GM19193 (cell line): ENCODE measurements around the gene SPINT3.

Experiments
- POLR2A ChIP-seq: IDR thresholded peaks from 4 replicates; pipeline ENCODE4 v1.6.1; 2011; ENCODE audit not compliant: insufficient read depth, insufficient read length; ENCODE audit errors: extremely low read depth

The SPINT3 gene, protein sequence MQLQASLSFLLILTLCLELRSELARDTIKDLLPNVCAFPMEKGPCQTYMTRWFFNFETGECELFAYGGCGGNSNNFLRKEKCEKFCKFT

DNA sequence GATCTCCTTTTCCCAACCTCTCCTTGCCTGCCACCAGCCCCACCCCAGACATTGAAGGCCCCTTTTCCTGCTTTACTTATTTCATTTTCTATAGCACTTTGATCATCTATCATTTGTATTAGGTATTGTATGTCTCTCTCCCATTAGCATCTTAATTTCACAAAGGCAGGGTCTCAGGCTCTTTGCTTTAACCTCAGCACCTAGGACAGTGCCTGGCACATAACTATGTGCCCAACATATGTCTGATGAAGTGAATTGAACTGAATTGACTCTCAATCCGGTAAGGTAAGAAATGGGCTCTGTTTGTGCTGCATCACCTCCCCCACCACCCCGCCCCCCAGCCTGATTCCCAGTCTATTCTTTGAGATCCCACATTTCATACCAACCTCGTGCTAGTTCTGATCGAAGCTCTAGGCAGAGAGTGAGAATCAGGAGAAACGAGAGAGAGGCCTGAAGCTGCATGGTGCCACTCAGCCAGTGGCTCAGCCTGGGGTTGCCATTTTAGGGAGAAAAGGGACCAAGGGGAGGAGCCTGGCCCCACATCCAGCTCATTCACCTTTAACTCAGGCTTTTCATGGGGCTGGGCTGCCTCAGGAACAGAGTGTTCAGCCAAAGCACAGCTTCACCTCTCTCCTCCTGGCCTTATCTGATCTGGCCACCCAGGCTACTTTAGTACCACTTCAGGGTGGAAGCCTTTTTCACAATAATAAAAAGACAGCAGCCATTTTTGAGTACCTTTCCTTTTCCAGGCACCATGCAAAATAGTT, at the start of gene SPINT3:
TSS of gene SPINT3 (minus strand) at position 476 of the 767 bp plus-strand sequence. CDS start at position 462, 14 bp downstream.
- no peak for TF ChIP-seq POLR2A

DNA sequence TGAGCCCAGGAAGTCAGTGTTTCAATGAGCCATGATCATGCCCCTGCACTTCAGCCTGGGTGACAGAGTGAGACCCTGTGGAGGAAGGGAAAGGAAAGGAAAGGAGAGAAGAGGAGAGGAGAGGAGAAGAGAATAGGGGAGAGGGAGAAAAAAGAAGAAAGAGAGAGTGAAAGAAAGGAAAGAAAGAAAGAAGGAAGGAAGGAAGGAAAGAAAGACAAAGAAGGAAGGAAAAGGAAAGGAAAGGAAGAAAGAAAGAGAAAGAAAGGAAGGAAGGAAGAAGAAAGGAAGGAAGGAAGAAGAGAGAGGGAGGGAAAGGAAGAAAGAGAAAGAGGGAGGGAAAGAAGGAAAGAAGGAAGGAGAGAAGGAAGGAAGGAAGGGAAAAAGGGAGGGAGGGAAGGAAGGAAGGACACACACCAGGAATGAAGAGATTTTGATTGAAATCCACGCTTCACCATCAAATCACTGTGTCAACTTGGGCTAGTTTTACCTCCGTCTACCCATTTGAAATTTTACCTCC, 49.4 kb upstream of the SPINT3 start:
- TF ChIP-seq POLR2A = no peak

DNA sequence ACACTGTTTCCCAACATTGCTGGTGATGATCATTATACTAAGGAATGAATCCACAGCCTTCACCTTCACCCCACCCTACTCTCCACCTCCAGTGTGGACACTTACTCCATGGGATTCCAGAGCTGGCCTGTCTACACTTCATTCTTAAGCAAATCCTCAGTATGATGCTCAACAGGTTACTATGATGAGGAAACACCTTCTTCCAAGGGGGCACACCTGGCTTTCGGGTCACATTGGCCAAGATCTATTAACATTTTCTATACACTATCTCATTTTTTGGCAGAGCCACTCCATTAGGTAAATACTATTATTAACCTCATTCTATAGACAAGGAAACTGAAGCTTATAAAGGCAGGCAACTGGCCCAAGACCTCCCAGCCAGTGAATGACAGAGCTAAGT, 39.8 kb upstream of the SPINT3 start:
- no peak for TF ChIP-seq POLR2A

DNA sequence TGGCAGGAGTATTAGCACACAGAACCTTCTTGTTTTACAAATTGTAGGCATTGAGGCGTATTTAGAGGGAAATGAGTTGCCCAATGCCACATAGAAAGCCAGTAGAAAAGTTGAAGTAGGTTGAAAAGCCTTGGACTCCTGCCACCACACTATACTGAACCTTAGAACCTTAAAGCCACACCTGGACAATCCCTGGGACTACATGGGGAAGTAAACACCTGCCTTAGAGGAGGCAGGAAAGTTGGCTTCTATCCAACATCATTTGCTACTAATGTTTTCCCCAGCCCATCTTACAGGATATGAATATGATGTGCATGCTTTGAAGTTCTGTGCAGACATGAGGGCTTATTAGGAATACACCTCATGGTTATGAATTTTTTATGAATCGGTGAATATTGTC, 37.0 kb upstream of the SPINT3 start:
- TF ChIP-seq POLR2A = no peak

DNA sequence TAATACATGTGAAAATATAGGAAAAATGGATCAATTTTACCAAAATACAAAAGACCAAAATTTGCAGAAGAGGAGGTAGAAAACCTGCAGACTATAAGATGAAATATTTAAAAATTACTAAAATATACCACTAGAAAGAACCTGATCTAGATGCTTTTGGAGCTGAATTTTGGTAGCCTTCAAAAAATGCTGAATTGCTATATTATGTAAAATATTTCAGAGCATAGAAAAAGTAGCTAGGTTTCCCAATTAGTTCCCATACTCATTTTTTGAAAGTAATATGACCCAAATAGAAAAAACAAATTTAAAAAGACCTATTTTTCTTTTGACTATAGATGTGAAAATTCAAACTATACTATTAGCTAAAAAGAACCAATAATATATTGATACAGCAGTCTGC, 35.3 kb upstream of the SPINT3 start:
- no peak for TF ChIP-seq POLR2A

DNA sequence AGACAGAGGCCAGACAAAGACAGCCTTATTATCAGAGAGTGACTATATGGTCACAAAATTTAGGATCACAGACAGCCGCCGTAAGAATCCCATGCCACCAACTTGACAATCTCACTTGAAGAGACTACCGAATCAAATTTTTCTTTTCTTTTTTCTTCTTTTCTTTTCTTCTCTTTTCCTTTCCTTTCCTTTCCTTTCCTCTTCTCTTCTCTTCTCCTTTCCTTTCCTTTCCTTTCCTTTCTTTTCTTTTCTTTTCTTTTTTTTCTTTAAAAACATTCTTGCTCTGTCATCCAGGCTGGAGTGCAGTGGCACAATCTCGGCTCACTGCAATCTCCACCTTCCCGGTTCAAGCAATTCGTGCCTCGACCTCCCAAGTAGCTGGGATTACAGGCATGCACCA, 33.0 kb upstream of the SPINT3 start:
- no peak for TF ChIP-seq POLR2A

DNA sequence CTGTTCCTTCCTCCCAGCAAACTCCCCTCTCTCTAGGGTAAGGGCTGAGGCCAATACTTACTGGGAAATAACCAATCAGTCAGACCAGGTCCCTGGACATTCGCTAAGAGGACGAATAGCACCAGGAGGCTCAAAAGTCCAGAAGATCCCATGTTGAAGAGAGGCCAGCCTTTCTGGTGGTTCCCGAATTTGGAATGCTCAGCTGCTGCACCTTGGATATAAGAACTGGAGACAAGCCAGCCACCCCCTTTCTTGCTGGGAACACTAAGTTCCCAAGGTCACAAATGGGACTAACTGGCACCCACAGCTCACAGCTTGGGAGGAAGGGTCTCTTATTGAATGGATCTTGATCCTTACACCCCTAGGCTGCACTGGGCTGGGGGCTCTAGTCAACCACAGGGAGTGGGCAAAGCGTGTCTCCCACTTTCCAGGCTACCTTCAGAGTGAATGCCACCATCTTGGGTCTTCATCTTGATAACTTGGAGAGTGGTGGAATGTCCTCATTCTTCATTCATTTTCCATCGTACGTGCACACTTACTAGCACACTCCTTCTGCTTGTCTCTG, 31.9 kb upstream of the SPINT3 start, which contains the start of gene EPPIN:
TSS of gene EPPIN (minus strand) at position 196 of the 565 bp plus-strand sequence. CDS start at position 152, 44 bp downstream.
- no peak for TF ChIP-seq POLR2A

DNA sequence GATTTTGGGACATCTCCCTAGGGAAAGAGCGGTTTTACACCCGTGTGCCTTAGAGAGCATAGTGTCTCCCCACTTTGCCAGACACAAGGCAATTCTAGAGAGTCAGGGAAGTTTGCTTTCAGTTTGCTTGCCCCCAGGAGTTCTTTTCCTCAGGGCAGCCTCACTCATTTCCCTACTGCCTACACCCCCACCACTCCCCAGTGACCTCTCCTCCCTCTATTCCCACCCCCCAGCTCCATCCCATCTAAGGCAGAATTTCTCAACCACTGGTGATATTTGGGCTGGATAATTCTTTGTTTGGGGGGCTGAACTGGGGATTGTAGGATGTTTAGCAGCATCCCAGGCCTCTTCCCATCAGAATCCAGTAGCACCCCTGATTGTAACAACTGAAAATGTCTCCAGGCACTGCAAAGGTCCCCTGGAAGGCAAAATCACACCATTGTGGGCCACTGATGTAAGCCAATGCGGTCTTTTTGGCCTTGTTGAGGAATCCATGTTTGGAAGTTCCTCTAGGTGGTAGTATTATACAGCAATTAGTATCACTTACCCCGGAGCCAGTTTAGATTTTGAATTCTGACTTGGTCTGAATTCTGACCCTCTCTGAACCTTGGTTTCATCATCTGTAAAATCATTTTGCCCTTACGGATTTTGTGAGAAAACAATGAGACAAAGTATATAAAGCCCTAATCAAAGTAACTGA, 30.5 kb upstream of the SPINT3 start:
- TF ChIP-seq POLR2A = no peak

DNA sequence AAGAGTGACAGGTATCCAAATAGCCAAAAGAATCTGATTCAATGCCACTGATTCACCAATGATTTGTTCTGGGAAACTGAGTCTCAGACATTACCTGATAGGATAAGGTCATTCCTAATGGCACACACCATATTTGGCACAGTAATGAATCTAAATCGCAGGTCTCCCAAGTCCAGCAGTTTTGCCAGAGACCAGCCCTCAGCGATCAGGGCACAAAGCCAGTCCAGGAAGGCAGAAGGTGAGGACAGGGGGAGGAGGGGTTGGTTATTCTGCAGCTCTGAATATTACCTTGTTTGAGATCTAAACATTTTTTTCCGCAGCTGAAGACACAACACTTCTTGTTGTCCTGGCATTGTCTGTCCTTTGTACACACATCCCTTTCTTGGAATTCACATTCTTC, 29.9 kb upstream of the SPINT3 start:
- TF ChIP-seq POLR2A = no peak

DNA sequence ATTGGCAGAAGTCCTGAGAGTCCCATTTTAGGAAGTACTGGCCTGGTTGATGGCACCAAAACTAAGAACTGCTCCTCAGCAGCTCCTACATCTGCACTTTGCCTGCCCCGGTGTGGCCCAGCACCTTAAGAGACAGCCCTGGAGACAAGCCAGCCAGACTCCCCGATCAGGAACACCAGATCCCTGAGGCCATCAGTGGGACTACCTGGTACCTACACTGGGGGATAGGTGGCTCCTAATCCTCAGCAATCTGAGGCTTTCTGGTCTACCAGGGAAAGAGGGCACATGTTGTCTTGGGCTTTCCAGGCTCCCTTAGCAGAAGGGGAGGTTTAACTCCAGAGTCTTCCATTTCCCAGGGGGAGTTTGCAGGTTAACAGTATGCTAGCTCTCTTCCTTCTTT, 24.0 kb upstream of the SPINT3 start, which contains the start of gene WFDC6:
TSS of gene WFDC6 (minus strand) at position 101 of the 400 bp plus-strand sequence. CDS start at position 26, 75 bp downstream.
- TF ChIP-seq POLR2A = no peak

DNA sequence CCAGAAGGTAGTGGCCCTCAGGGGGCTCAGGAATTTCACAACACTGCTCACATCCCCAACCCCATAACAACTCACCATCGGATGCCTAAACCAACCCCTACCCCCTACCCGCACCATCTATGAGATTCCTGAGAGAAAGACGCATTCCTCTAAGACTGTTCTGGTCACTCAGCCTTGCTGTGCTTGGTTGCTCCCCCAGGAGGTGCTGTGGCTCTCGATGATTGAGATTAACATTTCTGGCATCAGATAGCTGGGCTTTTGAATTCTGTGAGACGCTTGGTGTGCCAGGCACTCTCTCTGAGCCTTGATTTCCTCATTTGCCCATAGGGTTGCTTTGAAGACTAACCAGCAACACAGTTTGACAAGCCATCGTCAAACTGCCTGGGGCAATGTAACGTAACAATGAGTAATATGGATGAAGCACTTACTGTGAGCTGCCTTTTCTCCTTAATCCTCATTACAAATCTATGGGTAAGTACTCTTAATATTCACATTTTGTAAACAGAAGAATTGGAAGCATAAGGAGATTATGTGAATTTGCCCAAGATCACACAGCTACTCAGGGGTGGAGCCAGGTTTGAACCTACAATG, 22.9 kb upstream of the SPINT3 start:
- no peak for TF ChIP-seq POLR2A

DNA sequence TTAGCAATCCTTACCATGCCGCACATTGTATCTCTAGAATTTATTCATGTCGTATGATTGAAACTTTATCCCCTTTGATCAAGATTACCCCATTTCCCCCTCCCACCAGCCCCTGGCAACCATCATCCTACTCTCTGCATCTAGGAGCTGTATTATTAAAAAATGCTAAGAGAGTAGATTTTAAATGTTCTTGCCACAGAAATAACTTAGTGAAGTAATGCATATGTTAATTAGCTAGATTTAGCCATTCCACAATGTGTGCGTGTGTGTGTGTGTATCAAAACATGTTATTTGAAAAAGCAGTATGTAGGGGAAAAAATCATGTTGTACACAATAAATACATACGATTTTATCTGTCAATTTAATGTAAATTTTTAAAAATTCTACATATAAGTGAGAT, 11.9 kb upstream of the SPINT3 start:
- no peak for TF ChIP-seq POLR2A

DNA sequence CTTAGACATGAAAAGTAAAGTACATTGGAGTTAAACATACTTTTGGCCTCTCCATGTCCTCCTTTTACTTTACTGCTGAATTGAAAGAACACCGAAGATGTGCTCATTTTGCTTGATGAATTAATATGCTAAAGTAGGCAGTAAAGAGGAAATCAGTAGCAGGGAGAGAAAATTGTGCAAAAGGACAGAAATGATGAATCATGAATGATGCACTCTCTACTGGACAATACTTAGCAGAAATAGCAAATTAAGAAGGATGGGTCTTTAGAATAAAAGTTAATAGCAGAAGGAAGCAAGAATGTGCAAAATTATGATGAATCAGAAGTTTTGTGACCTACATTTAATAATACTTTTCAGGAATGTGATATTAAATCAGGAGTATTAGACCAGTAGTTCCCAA, 8.4 kb upstream of the SPINT3 start:
- TF ChIP-seq POLR2A = no peak

DNA sequence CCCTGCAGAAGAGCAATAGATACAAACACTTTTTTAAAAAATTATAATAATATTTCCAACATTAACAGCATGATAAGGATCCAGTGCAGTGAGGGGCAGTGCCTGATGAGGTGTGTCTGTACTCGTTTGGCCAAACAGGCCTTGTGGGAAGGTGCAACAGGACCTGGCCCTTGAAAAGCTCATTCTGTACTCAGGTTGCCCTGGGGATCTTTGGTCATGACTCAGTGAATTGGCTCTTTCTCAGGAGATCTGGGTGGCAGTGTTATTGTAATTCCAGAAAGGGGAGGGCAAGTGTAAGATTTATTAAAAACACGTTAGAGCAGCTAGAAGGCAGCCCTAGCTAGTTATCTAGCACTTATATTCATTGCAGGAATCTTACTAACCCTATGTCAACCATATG, 2.9 kb upstream of the SPINT3 start:
- TF ChIP-seq POLR2A = no peak
